HPDE6-E6E7 (cell line): ENCODE results near the gene DRAM2.
"Not testable (repeated sequence)": the region's sequence is repeated elsewhere in the genome, so short reads cannot be mapped to it uniquely, and the experiment has no call there.

ENCODE experiments used
- DNase-seq: peaks from one replicate; pipeline ENCODE4 v3.0.0; 2011; ENCODE audit warnings: missing footprints; ENCODE audit errors: extremely low spot score

Gene DRAM2

DNA sequence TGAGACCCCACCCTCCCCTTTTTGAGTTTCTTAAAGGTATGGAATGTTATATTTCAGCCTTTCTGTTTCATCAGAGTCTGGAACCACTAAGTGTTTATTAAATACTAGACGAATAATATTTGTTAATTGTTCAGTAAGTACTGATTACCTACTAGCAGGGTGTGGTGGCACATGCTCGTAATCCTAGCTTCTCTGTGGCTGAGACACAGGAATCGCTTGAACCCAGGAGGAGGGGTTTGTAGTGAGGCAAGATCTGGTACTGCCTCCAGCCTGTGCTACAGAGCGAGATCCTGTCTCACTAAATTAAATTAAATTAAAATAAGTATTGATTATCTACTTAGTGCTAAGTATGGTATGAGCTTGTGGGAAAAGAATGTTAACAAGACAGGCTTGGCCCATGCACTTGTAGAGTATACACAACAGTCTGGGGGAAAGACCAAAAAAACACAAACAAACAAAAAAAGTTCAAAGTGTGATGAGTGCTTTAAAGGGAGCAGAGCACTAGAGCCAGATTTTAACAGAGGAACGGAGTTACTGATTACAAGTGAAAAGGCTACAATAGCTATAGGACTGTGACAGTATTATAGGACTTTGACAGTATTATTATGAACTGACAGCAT lies 2.6 kb upstream of the DRAM2 start:
- no peak for DNase-seq

DNA sequence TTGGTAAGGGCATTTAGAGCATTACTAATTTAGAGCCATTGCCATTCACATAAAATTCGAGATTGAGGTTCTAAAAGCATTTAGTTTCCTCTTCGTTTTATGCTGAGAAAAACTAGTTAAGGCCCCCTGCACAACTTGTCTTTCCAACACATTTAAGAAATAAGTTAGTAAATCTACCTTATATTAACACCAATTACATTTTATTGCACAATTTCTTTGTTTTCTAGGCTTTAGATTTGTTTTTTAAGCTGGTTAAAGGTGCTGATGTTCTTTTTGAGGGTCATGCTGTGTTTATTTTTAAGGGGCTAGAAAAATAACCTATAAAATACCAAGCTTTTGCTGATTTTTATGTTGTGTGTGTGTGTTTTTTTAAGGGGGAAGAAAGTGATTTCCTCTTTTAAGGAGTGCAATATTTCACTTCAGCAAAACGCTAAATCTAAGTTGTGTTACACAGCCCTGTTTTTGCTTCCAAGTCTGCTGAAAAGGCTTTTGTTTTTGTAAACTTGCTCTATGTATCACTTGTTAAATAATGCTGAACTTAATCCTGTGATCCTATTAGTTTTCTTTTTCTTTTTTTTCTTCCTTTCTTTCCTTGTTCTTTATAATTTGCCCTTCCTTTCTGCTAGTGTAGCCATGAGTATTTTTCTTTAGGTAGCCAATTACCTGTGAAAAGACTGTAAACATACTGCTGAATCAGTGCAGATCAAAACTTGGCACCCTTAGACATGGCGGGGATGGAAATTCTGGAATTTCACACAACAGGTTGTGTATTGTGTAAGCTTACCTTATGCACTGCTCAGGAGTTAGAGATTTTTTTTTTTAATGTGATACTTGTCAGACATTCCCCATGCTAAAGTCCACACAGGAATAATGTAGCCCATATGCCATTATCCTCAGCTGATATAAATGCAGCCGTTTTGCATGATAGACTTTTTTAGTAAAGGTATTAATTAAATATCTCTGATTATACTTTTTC lies 1.6 kb upstream of the DRAM2 start:
- no peak for DNase-seq

DNA sequence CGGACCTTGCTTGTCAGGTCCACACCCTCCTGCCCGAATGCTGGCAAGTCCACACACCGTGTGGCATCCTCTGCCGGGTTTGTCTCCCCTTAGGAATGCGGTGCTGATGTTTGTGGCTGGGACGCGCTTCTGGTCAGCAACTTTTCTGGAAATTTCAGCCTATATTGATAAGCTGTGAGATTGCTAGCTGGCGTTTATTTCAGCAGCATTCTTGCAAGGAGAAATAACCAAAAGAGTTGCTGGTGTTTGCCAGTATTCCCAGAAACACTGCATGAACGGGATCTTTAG lies 731 bp upstream of the DRAM2 start:
- DNase-seq: peak; percentile 66

DNA sequence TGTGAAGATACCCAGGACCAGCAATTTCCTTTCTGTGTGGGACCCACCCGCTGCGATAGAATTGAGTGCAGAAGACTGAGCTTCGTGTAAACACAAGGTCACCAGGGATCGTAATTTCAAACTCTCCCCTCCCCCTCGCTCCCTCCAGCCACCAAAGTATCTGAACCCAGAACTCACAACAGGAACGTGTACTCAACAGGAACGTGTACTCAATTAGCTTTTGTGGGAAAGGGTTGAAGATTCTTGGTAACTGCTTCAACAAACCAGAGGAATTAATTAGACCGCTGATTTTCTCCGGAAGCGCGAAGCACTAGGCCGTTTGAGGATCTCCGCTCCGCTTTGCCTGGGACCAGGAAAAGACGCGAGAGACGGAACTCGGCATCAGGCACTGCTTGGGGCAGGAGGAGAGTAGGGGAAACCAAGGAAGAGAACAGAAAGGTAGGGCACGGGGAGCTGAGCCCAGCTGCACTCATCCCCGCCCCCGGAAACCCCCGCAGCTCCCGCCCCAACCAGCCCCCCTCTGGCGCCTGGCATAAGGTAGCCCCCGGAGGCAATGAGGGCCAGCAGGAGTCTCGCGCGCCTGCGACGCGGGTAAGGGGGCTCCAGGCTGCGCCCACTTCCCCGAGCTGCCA lies 453 bp downstream of the DRAM2 start:
- peak; percentile 33 for DNase-seq

DNA sequence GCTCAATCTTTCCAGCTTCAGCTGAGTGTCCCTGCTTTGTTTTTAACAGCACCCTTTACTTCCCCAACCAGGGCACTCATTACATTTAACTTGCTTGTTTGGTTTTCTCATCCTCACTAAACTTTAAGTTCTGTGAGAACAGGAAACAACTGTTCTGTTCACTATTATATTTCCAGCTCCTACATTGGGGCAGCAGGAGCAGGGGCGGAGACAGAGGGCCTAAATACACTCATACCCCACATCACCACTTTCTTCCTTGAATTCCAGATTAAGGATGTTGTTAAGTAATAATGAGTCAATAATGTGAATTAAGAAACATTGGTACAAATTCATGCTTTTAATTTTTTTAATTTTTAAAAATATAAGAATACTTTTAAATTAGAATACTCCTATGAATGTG lies 6.0 kb downstream of the DRAM2 start:
- DNase-seq: no peak

DNA sequence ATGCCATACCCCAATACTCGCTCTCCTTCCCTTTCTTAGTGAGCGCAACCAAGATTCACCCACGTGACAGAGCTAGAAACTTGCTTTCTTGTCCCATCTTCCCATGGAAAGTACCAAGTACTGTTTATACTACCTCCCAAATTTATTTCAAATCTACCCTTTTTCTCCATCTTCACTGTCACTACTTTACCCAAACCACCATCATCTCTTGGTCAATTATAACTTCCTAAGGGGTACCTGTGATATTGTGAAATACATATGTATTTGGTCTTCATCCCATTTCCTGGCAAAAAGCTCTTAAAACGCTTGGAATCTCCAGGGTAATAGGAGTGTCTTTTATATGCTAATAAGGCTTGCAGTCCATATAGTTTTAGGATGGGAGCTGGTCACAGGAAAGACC lies 8.2 kb downstream of the DRAM2 start:
- no peak for DNase-seq

DNA sequence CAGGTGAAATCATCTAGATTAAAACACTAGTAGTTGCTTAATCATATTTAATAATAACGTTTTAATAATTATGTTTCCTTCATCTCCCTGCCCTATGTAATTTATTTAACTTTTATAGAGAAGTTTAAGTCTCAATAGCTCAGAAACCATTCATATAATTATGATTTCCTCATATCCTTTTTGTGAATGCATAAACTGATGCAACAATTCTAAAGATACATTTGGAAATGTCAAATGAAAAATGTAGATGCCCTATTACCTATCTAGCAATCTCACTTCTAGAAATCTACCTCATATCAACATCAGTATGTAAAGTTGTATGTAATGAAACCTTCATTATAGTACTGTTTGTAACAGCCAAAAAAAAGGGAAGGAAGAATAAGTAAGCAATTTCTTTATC lies 10.5 kb downstream of the DRAM2 start:
- no peak for DNase-seq

DNA sequence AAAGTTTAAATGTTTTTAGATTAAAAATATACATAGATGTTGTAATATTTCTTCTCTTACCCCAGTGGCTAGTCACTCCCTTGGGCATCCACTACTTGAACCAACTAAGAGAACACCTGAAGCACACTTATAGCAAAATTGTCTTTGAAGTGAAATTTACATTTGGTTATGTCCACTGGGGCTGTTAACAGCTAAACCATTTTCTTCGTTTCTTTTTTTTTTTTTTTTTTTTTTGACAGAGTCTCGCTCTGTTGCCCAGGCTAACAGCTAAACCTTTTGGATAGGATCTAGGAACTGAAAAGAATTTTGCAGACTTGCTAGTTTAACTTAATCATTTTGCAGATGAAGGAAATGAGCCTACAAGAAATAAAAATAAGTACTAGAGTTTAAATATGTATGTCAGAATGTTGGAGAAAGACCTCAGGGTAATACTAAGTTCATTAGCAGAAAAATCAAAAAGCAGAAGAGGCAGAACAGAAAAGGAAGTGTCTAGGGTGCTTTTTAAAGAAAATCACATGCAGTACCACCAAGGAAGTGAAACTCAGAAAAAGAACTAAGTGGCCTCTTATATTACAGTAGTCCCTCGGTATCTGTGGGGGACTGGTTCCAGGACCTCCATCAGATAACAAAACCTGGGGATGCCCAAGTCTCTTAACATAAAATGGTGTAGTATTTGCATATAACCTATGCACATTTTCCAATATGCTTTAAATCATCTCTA lies 11.8 kb downstream of the DRAM2 start:
- no peak for DNase-seq

DNA sequence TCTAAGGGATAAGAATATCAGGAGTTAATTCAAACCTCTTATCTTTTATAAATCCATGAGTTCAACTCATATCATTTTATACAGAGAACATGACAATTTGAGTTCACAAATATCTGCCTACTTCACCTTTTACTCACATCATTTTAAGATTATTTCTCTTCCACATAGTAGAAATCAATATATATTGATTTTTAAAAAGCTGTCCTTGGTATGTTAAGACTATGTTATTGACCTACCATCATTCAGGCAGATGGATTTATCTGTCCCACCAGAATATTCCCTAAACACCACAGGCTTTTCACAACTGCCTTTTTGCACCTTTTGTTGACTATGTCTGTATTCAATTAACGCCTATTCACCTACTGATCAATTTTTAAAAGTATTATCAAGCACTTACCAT lies 13.5 kb downstream of the DRAM2 start:
- DNase-seq: no peak

DNA sequence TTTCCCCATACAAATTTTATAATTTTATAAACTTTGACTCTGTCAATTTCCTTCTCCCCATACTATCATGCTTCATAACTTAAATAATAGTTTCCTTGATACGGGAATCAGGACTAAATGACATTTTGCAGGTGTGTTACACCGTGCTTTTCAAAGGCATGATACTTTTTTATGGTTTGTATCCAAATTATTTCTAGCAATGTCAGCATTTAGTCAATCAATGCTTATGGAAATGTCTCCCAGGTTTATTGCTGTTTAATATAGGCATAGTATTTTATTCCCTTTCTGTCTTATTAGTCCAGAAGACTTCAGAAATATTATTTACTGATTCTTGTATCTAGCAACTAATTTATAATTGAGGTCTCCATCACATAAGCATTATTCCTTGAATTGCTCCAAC lies 23.4 kb downstream of the DRAM2 start:
- no peak for DNase-seq

DNA sequence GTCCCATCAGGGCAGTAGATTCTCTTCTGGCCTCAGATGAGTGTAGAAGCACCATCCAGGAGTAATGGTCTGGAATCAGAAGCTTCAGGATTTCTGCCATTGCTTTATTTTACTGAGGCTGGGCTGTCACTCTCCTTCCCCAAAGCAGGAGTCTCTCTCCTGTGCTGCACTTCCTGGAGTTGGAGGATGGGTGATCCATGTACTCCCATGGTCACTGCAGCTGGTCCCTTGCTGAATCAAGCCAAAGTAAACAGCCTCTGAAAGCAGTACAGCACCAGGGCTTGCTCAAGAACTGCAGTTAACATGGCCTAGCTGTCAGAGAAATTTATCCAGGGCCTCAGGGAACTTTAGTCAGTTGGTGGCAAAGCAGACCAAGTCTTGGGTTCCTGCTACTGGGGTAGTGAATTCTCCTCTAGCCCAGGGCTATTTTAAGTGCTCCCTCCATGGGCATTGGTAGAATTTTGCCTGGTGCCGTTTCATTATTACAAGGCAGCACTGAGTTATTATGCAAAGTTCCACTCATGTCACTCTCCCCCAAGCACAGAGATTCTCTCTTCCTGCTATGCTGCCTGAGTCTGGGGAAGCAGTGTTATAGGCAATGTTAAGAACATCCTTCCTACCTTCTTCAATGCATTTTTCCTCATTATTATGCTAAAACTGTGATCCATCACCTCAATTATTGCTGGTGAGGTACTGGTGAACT lies 29.5 kb downstream of the DRAM2 start:
- DNase-seq: no peak

DNA sequence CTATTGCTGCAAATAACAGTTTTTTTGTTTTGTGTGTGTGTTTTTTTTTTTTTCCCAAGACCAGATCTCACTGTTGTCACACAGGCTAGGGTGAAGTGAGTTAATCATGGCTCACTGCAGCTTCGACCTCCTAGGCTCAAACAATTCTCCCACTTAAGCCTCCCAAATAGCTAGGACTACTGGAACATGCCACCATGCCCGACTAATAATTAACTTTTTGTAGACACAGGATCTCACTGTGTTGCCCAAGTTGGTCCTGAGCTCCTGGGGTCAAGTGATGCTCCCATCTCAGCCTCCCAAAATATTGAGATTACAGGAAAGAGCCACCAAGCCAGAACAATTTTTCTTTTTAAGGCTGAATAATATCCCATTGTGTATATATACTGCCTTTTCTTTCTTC lies 34.9 kb downstream of the DRAM2 start:
- DNase-seq: no peak

DNA sequence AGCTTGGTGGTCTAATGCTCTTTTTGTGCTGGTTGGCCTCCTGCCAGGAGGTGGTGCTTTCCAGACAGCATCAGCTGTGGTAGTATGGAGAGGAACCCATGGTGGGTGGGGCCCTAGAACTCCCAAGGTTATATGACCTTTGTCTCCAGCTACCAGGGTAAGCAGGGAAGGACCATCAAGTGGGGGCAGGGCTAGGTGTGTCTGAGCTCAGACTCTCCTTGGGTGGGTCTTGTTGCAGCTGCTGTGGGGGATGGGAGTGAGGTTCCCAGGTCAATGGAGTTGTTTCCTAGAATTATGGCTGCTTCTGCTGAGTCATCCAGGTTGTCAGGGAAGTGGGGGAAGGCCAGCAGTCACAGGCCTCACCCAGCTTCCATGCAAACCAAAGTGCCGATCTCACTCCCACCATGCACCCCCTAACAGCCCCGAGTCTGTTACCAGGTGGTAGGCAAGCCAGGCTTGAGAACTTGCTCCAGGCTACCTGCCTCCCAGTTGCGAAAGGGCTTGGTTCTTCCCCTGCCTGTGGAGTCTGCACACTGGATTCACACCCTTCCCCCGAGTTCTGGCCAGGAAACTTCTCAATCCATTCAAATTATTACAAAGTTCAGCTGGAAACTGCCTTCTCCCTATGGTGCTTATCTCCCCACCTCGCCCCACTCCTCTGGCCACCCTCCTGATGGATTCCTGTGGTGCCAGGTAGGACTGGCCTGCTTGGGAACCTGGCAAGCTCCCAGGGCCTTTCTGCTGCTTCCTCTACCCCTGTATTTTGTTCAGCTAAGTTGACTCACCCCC lies 37.8 kb downstream of the DRAM2 start:
- no peak for DNase-seq

DNA sequence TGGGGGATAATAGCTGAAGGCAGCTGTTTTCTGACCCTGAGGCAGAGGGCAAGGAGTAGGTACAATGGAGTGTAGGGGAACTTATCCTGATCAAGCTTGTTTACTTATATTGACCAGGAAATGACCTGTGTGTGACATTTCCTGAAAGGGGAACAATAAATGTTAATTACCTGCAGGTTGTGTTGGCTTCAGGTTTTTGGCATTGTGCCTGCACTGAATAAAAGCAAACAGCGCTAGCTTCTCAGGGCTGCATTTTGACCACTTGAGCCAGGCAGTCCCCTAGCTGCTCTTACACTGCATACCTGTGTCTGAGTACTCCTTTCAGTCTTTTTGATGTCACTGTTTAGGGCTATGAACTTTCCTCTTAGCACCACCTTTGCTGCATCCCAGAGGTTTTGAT lies 40.6 kb downstream of the DRAM2 start:
- no peak for DNase-seq

DNA sequence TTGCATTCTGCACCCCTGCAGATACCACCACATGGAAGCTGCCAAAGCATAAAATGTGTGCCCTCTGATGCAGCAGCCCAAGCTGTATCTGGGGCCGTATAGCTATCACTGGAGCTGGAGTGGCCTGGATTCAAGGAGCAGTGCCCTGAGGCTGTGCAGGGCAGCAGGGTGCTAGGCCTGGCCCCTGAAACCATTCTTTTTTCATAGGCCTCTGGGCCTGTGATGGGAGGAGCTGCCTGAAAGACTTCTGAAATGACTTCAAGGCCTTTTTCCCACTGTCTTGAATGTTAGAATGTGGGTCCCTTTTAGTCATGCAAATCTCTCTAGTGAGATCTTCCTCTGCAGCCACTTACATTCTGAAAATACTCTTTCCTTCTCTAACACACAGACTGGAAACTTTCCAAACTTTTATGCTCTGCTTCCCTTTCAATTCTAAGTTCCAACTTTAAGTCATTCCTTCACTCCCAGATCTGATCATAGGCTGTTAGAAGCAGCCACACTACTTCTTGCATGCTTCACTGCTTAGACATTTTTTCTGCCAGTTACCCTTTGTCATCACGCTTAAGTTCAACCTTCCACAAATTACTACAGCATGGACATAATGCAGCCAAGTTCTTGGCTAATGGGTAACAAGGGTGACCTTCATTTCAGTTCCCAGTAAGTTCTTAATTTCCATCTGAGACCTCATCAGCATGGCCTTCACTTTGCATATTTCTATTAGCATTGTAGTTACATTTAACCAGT lies 42.4 kb downstream of the DRAM2 start:
- DNase-seq: no peak

DNA sequence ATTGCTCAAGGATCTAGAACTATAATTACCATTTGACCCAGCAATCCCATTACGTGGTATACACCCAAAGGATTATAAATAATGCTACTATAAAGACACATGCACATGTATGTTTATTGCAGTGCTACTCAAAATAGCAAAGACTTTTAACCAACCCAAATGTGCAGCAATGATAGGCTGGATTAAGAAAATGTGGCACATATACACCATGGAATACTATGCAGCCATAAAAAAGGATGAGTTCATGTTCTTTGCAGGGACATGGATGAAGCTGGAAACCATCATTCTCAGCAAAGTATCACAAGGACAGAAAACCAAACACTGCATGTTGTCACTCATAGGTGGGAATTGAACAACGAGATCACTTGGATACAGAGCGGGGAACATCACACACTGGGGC lies 44.5 kb downstream of the DRAM2 start:
- not testable (repeated sequence) for DNase-seq

DNA sequence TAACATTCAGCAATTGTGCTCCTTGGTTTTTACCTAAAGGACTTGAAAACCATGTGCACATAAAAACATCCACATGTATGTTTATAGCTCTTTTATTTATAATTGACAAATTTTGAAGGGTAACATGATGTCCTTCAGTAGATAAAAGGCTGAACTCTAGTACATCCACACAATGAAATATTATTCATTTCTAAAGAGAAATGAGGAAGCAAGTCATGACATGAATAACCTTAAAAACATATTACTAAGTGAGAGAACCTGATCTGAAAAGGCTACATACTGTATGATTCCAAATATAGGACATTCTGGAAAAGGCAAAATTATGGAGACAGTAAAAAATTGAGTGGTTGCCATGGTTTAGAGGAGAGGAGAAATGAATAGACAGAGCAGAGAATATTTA lies 50.3 kb downstream of the DRAM2 start:
- DNase-seq: no peak

DNA sequence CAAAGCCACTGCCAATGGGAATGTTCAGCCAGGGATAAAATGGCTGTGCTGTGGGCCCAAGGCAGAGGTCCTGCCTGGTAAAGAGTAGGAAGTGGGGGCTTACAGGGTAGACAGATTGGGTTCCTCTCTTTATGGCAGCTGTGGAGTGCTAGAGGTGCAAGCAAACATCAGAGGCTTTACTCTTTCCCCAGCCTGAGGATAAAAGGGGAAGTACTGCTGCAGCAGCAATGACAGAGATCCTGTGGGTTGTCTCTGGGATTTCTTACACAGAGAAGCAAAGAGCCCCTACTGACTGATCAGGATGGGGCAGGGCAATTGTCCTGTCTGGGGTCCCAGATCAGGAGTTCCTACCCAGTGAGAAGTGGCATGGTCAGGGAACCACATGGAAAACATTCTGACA lies 54.2 kb downstream of the DRAM2 start:
- no peak for DNase-seq

DNA sequence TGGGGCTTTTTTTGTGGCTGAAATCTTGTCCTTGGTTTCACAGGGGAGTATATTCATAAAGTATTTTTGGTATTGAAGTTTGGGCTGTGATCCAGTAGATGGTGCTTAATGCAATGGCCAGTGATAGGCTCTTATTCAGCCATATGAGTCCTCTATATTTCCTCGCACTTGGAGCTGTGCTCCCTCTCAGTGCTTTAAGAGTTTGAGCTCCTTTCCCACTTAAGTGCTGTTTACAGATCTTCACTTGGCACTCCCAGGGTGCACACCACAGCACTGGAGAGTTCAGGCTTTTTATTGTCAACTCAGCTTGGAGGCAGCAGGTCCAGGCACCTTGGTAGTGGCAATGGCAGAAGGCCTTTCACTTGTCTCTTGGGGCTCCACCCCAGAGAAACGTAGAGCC lies 54.9 kb downstream of the DRAM2 start:
- DNase-seq: no peak
